Activated T-helper 1 cell treated with Interleukin-2 at 50 U/mL for 16 hours (primary cell): ENCODE data around the gene GLT6D1.

Source experiments
- DNase-seq: peaks from one replicate; pipeline ENCODE4 v3.0.0-alpha.2; 2020; ENCODE audit warnings: low read depth

Gene GLT6D1

GRCh38 chr9:135584371-135584770 is 55.0 kb downstream of the GLT6D1 start:
- no peak for DNase-seq

DNA sequence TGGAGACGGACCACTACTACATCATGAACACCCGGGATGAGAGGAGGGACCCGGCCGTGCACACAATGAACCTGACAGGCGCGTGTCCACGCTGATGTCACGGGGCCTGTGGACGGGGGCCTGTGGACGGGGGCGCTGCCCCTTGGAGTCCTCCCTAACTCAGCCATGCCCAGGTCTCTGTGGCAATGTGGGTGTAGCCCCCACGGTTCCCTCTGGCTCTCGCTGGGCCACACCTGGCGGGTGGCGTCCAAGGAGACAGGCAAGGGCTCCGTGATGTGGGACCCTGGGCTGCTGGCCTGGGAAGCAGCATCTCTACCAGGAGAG is 55.7 kb downstream of the GLT6D1 start:
- no peak for DNase-seq

- no peak for DNase-seq
Observed at GRCh38 chr9:135582966-135583687, 56.2 kb downstream of the GLT6D1 start.

DNA sequence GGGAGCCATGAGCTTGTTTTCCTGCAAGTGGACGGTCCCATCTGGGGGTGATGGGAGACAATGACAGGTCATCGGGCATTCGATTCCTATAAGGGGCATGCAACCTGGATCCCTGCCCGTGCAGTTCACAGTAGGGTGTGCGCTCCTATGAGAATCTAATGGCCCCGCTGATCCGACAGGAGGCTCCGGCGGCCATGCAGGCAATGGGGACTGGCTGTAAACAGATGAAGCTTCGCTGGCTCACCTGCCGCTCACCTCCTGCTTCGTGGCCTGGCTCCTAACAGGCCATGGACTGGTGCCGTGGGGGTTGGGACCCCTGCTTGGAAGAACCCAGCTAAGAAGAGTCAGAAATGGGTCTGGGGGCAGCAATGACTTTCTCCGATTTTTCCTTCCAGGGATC is 56.8 kb downstream of the GLT6D1 start:
- no peak for DNase-seq

GRCh38 chr9:135581636-135582426 is 57.5 kb downstream of the GLT6D1 start:
- DNase-seq, result no peak

DNA sequence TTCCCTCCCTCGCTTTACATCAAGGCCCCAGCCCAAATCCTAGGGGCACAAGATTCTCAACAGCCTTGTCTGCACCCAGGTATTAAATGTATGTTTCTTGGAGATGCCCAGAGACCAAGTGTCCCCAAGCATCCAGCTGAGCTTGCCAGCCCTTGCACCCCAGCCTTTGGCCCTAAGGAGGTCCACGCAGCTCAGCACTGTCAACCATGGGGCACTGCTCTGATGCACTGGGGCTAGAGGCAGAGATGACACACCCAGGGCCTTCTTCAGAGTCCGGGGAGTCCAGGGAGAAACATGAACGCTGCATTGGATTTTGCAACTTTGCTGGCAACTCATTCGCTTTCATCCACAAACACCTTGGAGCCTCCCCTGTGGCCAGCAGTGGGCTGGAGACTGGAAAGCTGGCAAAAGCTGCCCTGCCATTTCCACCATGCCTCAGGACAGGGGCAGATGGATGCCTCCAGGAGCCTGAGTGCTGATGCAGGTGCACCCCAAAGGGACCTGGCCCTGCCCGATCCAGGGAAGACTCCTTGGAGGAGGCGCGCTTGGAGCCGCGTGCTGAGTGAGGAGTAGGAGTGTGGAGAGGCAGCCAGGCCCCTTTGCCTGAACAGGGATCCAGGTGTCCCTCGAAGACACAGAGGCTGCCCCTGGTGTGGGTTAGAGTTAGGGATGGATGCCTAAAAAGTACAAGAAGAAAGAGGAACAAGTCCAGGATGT is 58.5 kb downstream of the GLT6D1 start:
- no peak for DNase-seq

GRCh38 chr9:135579889-135580660 is 59.3 kb downstream of the GLT6D1 start:
- DNase-seq, result no peak

- no peak for DNase-seq
Observed at GRCh38 chr9:135579356-135579755, 60.0 kb downstream of the GLT6D1 start.

DNA sequence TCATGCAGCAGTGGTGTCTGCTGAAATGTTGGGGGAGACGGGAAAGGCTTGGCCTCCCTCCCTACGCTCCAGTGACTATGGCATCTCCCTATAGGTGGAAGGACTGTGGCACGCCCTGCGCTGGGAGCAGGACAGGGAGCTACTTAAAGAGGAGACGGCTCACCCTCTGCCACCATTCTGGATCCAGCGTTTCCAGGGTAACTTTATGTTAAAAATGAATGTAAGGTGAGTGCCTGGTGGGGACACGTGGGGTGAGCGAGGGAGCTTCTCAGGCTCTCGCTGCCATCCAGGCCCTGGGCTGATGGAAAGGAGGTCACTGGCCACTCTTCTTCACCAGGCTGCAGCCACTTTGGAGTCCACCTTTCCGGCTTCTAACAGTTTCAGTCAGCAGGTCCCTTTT is 62.1 kb downstream of the GLT6D1 start:
- DNase-seq, result no peak

GRCh38 chr9:135575995-135576631 is 63.2 kb downstream of the GLT6D1 start:
- DNase-seq, result no peak

DNA sequence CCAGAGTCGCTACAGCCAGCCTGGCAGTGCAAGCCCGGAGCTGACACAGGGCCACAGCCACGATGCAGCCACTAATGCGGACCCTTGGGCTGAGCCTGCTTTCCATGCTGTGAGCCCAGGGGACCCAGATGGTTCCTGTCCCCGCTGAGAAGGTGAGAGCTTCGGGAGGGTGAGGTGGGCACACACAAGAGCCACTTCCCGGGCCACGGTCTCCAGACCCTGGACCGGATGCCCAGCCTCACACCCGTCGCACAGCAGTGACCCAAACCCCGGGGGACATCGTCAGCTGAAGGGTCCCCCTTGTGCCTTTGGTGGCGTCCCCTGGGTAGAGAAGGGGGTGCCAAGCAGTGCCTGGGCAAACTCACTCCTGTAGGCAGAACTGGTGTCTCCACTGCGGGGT is 64.4 kb downstream of the GLT6D1 start:
- DNase-seq, result no peak

DNA sequence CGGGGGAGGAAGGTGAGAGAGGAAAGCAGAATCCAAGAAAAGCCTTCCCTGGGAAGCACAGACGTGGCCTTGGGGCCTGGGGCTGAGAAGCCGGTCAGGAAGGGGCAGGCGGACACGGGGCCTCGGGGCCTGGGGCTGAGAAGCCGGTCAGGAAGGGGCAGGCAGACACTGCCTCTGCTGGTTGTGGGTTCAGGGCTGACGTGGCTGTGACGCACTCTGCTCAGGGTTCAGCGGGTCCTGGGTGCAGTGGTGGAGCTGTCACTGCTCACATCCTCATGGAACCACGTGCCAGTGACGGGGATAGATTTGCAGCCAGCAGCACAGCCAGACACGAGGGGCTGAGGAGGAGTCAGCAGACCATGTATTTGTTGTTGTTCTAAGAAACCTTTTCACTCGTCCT is 65.0 kb downstream of the GLT6D1 start:
- no peak for DNase-seq
